ENCODE measurements around the gene ZNF287.

DNA sequence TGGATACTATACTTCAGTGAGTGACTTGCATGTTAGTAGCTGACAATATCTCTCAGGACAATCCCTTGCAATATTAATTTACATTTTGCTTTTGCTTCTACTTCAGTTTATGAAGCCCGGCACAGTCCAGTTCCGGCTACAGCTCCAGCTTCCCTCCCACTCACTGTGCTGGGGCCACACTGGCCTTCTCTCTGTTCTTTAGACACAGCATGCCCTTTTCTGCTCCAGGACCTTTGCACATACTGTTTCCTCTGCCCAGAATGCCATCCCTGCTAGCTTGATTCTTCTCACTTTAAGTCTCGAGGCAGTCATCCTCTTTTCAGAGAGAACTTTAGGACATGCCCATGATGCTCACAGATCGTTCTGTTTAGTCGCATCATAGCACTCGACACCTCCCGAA is 51.5 kb downstream of the ZNF287 start:
- no peak for TF ChIP-seq EZH2 (IDR thresholded peaks at IDR 0.05; ENCODE audit: insufficient read depth, poor library complexity, severe bottlenecking)
- TF ChIP-seq EZH2phosphoT487 (IDR thresholded peaks at IDR 0.05; ENCODE audit: insufficient read depth, low read depth) = no peak

Data from GM23248 (cell line).